ENCODE measurements around the gene PTPRO.

GRCh38 chr12:15428632-15429031, 106.3 kb downstream of the PTPRO start:
- TF ChIP-seq CTCF (IDR thresholded peaks at IDR 0.05; ENCODE audit: low read depth, low read length) = no peak
- no peak for TF ChIP-seq POLR2A (IDR thresholded peaks at IDR 0.05; ENCODE audit: extremely low read depth, insufficient read length)
- no peak for TF ChIP-seq MAX (IDR thresholded peaks at IDR 0.05; ENCODE audit: low read depth, low read length)

All from NB4 (cell line).